ENCODE data around the gene CFAP300.

Gene CFAP300

DNA sequence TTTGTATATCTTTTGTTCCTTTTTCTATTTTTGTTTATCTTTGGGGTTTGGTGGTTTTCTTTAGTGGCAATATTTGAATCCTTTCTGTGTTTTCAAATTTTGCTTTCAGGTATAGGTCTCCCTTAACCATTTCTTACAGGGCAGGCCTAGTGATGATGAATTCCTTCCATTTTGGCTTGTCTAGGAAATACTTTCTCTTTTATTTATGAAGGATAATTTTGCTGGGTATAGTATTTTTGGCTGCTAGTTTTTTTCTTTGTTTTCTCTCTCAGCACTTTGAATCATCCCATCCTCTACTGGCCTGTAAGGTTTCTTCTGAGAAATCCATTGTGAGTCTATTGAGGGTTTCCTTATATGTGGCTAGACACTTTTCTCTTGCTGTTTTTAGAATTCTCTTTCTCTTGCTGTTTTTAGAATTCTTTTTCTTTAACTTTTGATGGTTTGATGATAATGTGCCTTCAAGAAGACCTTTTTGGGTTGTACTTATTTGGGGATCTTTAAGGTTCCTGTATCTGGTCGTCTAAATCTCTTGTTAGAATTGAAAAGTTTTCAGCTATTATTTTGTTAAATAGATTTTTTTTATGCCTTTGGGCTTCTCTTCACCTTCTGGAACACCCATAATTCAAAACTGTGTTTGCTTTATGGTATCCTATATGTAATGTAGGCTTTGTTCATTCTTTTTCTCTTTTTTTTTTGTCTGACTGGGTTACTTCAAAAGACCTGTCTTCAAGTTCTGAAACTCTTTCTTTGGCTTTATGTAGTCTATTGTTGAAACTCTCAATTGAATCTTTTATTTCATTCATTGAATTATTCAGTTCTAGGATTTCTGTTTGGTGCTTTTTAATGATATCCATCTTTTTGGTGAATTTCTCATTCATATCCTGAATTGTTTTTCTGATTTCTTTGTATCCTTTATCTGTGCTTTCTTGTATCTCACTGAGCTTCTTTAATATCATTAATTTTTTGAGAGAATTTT is 24.5 kb downstream of the CFAP300 start:
- no peak overlapping the region for H3K4me3 ChIP-seq (replicated peaks; ENCODE audit: low read depth, low read length)
- TF ChIP-seq CTCF (IDR thresholded peaks at IDR 0.05; ENCODE audit: low read length, missing control alignments): no peak
- no peak for DNase-seq (ENCODE audit: low read depth)

- H3K4me3 ChIP-seq (replicated peaks; ENCODE audit: low read depth, low read length): no peak overlapping the region
- TF ChIP-seq CTCF (IDR thresholded peaks at IDR 0.05; ENCODE audit: low read length, missing control alignments): no peak
- DNase-seq (ENCODE audit: low read depth): no peak
Observed at GRCh38 chr11:102073253-102073652, 26.0 kb downstream of the CFAP300 start.

DNA sequence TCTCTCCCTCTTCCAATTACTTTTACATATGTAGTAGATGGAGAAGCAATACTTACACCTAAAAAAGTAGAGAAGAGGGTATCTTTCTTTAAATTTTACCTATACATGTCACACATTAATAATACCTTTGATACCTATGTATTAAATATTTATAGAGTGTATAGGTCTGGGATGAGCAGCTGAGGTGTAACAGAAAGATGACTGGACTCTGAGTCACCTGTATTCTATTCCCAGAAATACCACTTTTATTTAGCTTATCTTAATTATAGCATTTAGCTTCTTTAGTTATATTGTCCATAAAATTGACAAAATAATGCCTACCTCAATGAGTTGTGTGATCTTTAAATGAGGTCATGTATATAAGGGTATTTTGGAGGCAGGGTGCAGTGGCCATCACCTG is 32.4 kb downstream of the CFAP300 start:
- DNase-seq (ENCODE audit: low read depth): no peak
- H3K4me3 ChIP-seq (replicated peaks; ENCODE audit: low read depth, low read length): no peak overlapping the region
- TF ChIP-seq CTCF (IDR thresholded peaks at IDR 0.05; ENCODE audit: low read length, missing control alignments): no peak

GRCh38 chr11:102081313-102081712 is 34.1 kb downstream of the CFAP300 start:
- DNase-seq (ENCODE audit: low read depth): no peak
- no peak for TF ChIP-seq CTCF (IDR thresholded peaks at IDR 0.05; ENCODE audit: low read length, missing control alignments)
- no peak overlapping the region for H3K4me3 ChIP-seq (replicated peaks; ENCODE audit: low read depth, low read length)

DNA sequence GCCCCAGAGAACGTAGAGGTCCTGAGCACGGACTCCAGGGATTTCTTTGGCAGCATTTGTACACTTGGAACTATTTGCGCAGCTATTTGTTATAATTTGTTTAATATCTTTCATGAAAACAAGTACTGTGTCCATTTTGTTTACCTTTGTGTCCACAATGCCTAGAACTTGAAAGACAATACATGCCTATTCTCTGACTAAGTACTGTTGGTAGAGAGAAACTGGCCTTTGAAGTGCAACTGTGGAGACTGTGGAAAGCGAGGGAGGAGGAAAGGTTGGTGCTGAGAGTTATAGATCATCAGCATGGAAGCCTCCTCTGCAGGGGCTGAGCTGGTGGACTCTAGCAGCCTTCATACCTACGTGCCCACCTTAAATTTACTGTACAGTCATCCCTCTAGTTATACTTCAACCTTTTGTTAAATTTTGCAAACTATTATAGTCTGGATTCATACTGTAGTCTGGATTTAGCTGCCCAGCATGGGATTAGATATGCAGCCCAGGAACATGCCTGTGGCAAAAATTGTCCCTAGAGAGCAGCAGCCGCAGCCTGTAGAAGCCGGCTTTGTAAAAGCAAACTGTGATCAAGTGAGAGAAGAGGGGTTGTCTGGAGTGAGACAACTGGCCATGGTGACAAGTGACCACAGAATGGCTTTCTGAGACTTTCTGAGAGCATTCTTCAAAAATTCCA is 38.8 kb downstream of the CFAP300 start:
- peak; percentile 9 for DNase-seq (ENCODE audit: low read depth)
- H3K4me3 ChIP-seq (replicated peaks; ENCODE audit: low read depth, low read length): no peak overlapping the region
- no peak for TF ChIP-seq CTCF (IDR thresholded peaks at IDR 0.05; ENCODE audit: low read length, missing control alignments)

GRCh38 chr11:102097186-102097585 is 49.9 kb downstream of the CFAP300 start:
- no peak for TF ChIP-seq CTCF (IDR thresholded peaks at IDR 0.05; ENCODE audit: low read length, missing control alignments)
- DNase-seq (ENCODE audit: low read depth): no peak
- no peak overlapping the region for H3K4me3 ChIP-seq (replicated peaks; ENCODE audit: low read depth, low read length)

All from fibroblast of pulmonary artery (primary cell).